ENCODE results near the gene TUBGCP2. TPM values are rescaled to one million over a fixed set of nuclear protein-coding genes. Genes with fewer than 3 reads are reported as not detected.
A peak's percentile ranks its signal among the peaks of the same experiment; 100 is the strongest.

Gene TUBGCP2
- total RNA-seq, 2 experiments from 2014 or later = 52.3 to 58.2 TPM

DNA sequence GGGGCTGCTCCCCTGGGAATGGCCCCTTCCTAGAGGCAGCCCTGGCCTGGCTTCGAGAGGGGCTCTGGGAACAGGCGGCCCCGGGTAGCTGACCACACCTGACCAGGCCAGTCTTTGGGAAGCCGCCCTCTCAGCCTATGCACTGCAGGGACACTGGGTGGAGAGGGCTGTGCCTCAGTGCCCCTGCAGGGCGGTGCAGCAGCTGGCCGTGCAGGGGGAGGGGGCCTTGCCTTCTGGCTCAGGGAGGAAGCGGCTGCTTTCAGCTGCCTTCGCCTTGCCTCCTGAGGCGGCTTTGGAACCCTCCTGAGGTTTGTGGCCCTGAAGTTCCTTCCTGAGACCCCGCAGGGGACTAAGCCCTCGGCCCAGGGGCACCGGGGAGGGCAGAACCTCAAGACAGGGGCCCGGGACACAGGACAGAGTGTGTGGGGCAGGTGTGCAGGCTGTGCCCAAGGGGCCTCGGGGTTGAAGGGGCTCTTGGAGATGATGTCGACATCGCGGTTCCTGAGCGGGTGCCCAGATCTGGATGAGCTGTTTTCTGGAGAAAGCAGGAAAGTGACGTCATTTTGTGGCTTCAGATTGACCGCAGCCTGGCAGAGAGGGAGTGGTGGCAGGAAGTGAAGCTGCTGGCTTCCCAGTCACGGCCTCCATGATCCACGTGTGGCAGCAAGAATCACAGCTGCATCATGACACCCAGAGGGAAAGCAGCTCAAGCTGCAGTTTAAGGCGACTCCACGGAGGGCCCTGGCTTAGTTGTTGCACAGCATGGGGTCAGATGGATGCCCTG lies 49.7 kb downstream of the TUBGCP2 start:
- H3K4me3 Mint-ChIP-seq = peak overlapping the region; percentile 49
- H3K27me3 Mint-ChIP-seq = no peaks in the 10 kb centered on the region
- no peaks in the 10 kb centered on the region for H3K9me3 Mint-ChIP-seq
- peak; percentile 94 for DNase-seq
- ChIA-PET POLR2A (interaction anchor here (0.9 to 11.7 kb wide), 10 partner anchors 14 to 131 kb away, joined by 3 to 113 read pairs (median 5); partner anchors contain the start of gene ADAM8), CTCF (interaction anchor here (1.0 to 3.0 kb wide), 11 partner anchors 11 to 297 kb away, joined by 3 to 16 read pairs (median 6); no protein-coding TSS in a partner anchor)
- H3K4me1 Mint-ChIP-seq = peaks cover 64% of the 10 kb centered on the region
- peaks cover 18% of the 10 kb centered on the region for H3K36me3 Mint-ChIP-seq (ENCODE audit: low read depth)
- H3K27ac Mint-ChIP-seq = peak overlapping the region; percentile 90

DNA sequence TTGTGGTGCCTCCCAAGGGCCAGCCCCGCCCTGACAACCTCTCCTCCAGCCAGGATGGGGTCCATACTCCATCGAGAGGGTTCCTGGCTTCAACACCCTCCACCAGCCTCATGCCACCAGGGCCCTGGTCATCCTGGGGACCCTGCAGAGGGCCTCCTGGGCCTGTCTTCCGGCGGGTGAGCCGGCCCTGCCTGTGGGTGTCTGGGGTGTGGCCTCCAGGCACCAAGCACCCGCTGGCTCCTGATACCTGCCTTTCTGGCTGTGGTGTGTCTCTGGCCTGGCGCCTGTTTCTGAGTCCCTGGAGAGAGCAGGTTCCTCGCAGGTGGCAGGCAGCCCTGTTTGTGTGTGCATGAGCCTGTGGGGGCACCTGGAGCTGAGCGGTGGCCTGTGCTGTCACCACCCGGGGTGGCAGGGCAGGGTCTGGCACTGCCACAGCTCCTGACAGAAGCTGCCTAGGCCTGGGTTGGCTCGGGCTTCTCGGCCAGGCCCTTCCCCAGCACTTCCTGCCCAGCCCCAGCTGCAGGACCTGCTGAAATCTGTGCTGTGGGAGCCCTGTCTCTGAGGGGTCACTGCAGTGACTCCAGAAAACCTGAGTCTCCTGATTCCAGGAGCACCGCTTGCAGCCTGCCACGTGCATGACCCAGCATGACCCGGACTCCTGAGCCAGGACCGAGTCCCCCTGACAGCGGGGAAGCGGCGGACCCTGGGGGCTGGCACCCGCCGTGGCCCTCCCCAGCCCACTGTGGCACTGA lies 50.4 kb downstream of the TUBGCP2 start:
- Mint-ChIP-seq H3K4me1 (peaks cover 57% of the 10 kb centered on the region), H3K27me3 (no peaks in the 10 kb centered on the region), H3K36me3 (ENCODE audit: low read depth) (peaks cover 11% of the 10 kb centered on the region), H3K27ac (peak overlapping the region; percentile 85), H3K4me3 (peak overlapping the region; percentile 36), H3K9me3 (no peaks in the 10 kb centered on the region)
- ChIA-PET CTCF (interaction anchor here (0.6 to 3.0 kb wide), 9 partner anchors 13 to 49 kb away, joined by 3 to 16 read pairs (median 5); no protein-coding TSS in a partner anchor), POLR2A (interaction anchor here (1.0 to 11.7 kb wide), 8 partner anchors 13 to 131 kb away, joined by 3 to 113 read pairs (median 6); partner anchors contain the start of gene ADAM8)
- DNase-seq = peak; percentile 65

DNA sequence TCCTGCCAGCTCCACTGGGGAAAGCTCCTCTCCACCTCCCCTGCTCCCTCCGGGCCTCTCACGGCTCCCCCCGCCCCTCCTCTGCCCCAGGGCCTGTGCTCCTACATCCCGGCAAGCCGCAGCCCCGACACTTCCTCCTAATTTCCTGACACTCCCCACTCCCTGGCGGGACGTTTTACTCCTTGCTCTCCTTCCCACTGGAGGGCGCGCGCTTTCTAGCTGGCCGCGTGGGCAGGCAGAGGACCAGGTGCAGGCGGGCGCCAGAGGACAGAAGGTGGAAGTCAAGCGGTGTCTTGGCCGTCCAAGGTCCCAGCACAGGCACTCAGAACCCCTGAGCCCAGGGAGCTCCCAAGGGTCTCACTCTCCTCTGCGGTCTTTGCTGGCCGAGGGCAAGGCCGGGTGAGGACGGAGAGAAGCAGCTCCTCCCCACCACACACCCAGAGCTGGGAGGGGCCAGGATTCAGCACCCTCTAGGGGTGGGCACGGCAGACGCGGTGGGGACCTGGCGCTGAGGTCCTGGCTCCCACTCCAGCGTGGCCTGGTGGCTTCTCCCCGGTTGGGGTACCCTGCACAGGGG lies 51.1 kb downstream of the TUBGCP2 start:
- Mint-ChIP-seq H3K27ac (peak overlapping the region; percentile 85), H3K36me3 (ENCODE audit: low read depth) (peaks cover 4% of the 10 kb centered on the region), H3K9me3 (no peaks in the 10 kb centered on the region), H3K4me1 (peaks cover 50% of the 10 kb centered on the region), H3K27me3 (no peaks in the 10 kb centered on the region), H3K4me3 (no peak overlapping the region)
- ChIA-PET CTCF (interaction anchor here (0.6 to 3.0 kb wide), 6 partner anchors 13 to 47 kb away, joined by 3 to 16 read pairs (median 4); no protein-coding TSS in a partner anchor), POLR2A (interaction anchor here (1.3 to 11.7 kb wide), 4 partner anchors 18 to 132 kb away, joined by 5 to 113 read pairs (median 35); partner anchors contain the start of gene ADAM8)
- no peak for DNase-seq

DNA sequence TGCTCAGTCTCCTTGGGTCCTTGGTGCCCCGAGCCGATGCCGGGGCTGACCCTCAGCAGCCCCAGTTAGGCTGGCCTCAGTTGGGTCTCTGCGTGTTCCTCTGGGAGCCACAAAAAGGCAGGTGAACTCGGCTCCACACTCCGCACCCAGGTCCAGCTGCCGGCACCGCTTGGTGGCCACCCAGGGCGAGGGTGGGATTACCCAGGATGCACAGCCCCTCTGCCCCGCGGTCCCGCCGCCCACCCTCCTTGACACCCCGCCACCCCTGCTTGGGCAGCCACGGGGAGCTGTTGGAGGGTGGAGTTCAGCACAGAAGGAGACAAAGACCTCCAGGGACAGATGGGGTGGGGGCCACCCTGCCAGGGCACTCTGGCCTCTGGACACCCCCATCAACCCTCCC lies 53.3 kb downstream of the TUBGCP2 start:
- ChIA-PET POLR2A (no interaction called here), CTCF (no interaction called here)
- H3K27ac Mint-ChIP-seq = no peak overlapping the region
- no peaks in the 10 kb centered on the region for H3K9me3 Mint-ChIP-seq
- H3K4me1 Mint-ChIP-seq = peaks cover 35% of the 10 kb centered on the region
- H3K27me3 Mint-ChIP-seq = peaks cover 3% of the 10 kb centered on the region
- no peak for DNase-seq
- no peaks in the 10 kb centered on the region for H3K36me3 Mint-ChIP-seq (ENCODE audit: low read depth)
- H3K4me3 Mint-ChIP-seq = no peak overlapping the region

DNA sequence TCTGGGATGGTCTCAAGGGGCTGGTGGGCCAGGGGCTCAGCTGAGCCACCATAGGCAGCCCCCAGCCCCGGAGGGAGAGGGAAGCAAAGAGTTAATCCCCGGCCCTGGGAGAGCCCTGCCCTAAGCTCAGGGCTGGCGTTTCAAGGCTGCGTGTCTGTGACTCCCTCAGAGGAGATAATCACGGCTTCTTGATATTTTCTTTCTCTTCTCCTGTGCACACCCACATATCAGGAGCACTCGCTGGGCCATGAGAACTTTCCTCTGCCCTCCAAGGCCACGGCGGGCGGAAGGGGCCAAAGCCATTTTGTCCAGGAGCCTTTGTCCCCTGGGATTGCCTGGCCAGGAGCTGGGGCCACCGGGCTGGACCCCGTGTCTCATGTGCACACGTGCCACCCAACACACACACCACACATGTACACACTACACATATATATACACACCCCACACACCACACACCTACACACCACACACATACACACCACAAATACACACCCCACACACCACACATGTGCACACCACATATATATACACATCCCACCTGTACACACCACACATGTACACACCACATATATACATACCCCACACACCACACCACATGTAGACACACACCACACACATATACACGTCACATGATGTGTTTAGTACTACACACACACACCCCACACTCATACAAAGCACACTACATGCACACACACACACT lies 54.1 kb downstream of the TUBGCP2 start:
- DNase-seq = no peak
- Mint-ChIP-seq H3K4me3 (no peak overlapping the region), H3K36me3 (ENCODE audit: low read depth) (no peaks in the 10 kb centered on the region), H3K27me3 (peaks cover 6% of the 10 kb centered on the region), H3K27ac (no peak overlapping the region), H3K9me3 (no peaks in the 10 kb centered on the region), H3K4me1 (peaks cover 27% of the 10 kb centered on the region)
- CTCF ChIA-PET = no interaction called here
- POLR2A ChIA-PET = no interaction called here

DNA sequence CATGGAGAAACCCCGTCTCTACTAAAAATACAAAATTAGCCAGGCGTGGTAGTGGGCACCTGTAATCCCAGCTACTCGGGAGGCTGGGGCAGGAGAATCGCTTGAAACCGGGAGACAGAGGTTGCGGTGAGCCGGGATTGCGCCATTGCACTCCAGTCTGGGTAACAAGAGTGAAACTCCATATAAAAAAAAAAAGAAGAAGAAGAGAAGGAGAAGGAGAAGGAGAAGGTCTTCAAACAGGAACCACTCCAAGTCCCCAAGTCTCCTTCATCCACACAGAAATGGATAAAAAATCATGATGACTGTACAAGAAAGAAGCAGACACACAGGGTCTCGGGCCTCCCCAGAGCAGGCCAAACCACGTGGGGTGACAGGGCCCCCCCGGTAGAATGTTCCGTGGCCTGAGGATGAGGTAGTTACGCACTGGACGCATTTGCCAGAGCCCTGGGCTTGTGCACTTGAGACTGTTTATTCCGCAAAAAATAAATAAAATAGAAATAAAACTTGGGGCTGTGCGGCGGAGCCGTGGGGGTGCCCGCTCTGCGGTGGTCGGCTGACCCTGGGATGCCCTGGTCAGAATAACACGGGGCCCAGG lies 55.2 kb downstream of the TUBGCP2 start:
- Mint-ChIP-seq H3K9me3 (no peaks in the 10 kb centered on the region), H3K4me1 (peaks cover 19% of the 10 kb centered on the region), H3K27me3 (peaks cover 6% of the 10 kb centered on the region), H3K4me3 (no peak overlapping the region), H3K27ac (no peak overlapping the region), H3K36me3 (ENCODE audit: low read depth) (no peaks in the 10 kb centered on the region)
- DNase-seq = no peak
- CTCF ChIA-PET = interaction anchor here (0.7 kb wide), 1 partner anchor 60 kb away, joined by 3 read pairs; no protein-coding TSS in a partner anchor
- POLR2A ChIA-PET = no interaction called here

DNA sequence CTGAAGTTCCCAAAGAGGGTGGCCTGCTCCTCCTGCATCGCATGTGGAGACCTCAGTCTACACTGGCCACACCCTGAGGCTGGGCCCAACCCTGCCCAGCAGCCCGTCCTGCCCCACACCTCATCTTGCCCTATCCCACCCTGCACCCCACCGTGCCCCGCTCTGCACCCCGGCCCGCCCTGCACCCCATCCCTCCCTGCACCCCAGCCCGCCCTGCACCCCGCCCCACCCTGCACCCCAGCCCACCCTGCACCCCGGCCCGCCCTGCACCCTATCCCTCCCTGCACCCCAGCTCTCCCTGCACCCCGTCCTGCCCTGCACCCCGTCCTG lies 56.5 kb downstream of the TUBGCP2 start:
- peaks cover 7% of the 10 kb centered on the region for H3K4me1 Mint-ChIP-seq
- CTCF ChIA-PET = no interaction called here
- peaks cover 6% of the 10 kb centered on the region for H3K27me3 Mint-ChIP-seq
- no peak overlapping the region for H3K4me3 Mint-ChIP-seq
- POLR2A ChIA-PET = no interaction called here
- no peak for DNase-seq
- H3K27ac Mint-ChIP-seq = no peak overlapping the region
- H3K9me3 Mint-ChIP-seq = no peaks in the 10 kb centered on the region
- no peaks in the 10 kb centered on the region for H3K36me3 Mint-ChIP-seq (ENCODE audit: low read depth)

DNA sequence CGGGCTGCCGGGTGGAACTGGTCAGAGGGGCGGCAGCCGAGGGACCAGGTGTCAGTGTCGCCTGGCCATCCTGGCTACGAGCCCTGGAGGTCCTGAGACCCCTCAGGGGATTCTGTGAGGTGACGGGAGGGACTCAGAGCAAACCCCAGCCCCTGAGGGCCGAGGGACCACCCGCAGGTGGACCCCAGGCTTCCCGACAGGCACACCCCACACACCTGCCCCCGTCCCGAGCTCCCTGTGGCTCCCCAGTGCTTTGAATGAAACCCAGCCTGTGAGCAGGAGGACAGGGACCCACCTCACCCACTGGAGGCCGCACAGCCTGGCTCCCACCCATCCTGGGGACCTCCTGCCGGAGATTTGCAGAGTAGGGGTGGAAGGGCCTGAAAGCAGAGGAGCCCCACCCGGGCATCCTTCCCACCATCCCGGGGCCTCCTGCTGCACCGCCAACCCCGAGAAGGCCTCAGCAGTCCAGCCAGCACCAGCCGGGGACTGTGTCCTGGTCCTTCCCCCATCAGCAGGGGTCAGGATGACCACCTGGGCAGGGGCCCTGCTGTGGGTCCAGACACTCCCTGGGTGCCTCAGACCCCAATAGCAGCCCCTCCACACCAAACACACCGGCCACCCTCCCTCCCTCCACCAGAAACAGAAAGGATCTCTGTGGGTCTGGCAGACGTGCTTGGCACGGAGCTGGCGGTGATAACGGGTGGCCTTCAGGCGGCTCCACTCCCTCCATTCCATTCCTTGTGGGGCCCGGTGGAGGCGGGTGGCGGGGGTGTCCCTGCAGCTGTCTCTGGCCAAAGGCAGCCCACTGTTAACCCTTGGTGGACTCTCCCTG lies 57.1 kb downstream of the TUBGCP2 start:
- peaks cover 7% of the 10 kb centered on the region for H3K4me1 Mint-ChIP-seq
- no peaks in the 10 kb centered on the region for H3K36me3 Mint-ChIP-seq (ENCODE audit: low read depth)
- POLR2A ChIA-PET = no interaction called here
- peaks cover 6% of the 10 kb centered on the region for H3K27me3 Mint-ChIP-seq
- no peak for DNase-seq
- CTCF ChIA-PET = no interaction called here
- no peaks in the 10 kb centered on the region for H3K9me3 Mint-ChIP-seq
- H3K27ac Mint-ChIP-seq = no peak overlapping the region
- no peak overlapping the region for H3K4me3 Mint-ChIP-seq

DNA sequence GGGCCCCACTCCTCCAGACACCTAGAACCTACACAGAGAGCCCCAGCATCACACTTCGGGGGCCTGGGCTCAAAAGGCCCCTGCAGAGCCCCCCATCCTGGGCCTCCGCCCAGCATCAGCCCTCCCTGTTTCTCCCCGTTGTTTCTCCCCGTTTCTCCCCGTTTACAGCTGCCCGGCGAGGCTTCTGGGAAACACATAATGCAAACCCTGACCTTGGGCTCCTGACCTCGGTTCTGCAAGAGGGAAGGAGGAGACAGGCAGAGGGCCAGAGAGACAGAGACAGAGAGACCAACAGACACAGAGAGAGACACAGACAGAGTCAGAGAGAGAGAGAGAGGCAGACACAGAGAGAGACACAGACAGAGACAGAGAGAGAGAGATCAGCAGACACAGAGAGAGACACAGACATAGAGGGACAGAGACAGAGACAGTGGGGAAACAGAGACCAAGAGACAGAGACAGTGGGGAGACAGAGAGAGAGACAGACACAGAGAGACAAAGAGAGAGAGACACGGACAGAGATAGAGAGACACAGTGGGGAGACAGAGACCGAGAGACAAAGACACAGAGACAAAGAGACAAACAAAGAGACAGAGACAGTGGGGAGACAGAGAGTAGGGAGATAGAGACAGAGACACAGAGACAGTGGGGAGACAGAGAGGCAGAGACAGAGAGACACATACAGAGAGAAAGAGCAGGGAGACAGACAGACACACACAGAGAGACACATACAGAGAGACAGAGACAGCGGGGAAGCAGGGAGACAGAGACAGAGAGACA lies 58.5 kb downstream of the TUBGCP2 start:
- ChIA-PET POLR2A (no interaction called here), CTCF (no interaction called here)
- no peak overlapping the region for H3K27ac Mint-ChIP-seq
- peaks cover 6% of the 10 kb centered on the region for H3K4me1 Mint-ChIP-seq
- H3K9me3 Mint-ChIP-seq = no peaks in the 10 kb centered on the region
- no peak overlapping the region for H3K4me3 Mint-ChIP-seq
- no peaks in the 10 kb centered on the region for H3K36me3 Mint-ChIP-seq (ENCODE audit: low read depth)
- no peak for DNase-seq
- H3K27me3 Mint-ChIP-seq = peaks cover 6% of the 10 kb centered on the region

DNA sequence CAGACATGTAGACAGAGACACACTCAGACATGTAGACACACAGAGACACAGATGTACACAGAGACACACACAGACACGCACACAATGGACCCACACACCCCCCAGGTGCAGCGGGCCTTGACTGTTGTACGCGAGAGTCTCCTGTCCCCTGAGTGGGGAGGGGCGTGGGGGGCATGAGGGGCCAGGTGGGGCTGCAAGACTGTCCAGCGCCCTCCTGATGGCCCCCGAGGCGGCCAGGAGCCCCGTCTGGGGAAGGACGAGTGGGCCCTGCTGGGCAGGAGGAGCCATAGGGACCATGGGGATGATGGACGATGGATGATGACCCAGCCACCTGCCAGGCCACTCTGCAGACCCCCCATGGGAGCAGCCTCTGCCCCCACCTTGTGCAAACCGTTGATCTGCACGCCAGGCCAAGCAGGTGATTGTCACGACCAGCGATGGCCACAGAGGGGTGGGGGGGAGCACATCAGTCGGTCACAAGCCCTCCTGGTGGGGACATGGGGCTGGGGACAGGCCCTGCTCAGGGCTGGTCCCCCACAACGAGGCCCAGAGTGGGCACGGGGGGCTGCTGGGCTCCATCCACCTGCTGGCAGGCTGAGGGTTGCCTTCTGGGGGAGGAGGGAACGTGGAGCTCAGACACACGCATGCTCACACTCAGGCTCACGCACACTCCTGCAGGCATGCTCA lies 59.4 kb downstream of the TUBGCP2 start:
- ChIA-PET CTCF (no interaction called here), POLR2A (no interaction called here)
- Mint-ChIP-seq H3K36me3 (ENCODE audit: low read depth) (no peaks in the 10 kb centered on the region), H3K4me3 (no peak overlapping the region), H3K27ac (no peak overlapping the region), H3K9me3 (no peaks in the 10 kb centered on the region), H3K4me1 (peaks cover 6% of the 10 kb centered on the region), H3K27me3 (peaks cover 6% of the 10 kb centered on the region)
- DNase-seq = no peak

DNA sequence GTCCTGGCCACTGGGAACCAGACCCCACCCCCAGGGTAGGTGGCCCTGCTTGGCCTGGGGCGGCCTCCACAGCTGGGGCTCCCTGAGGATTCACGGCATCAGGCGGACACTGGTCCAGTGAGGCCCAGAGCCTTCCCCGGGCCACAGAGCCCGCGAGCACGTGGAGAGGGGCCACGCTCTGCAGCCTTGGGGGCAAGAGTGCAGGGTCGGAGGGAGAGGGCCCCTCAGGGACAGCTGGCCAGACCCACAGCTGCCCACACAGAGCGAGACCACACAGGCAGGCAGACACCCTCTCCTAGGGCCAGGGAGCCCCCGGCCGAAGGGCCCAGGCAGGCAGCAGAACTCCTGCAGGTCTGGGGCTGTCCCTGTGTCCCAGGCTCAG lies 60.3 kb downstream of the TUBGCP2 start:
- H3K36me3 Mint-ChIP-seq (ENCODE audit: low read depth) = no peaks in the 10 kb centered on the region
- ChIA-PET POLR2A (no interaction called here), CTCF (interaction anchor here (0.8 kb wide), 1 partner anchor 11 kb away, joined by 3 read pairs; no protein-coding TSS in a partner anchor)
- H3K4me3 Mint-ChIP-seq = no peak overlapping the region
- H3K27ac Mint-ChIP-seq = no peak overlapping the region
- no peaks in the 10 kb centered on the region for H3K9me3 Mint-ChIP-seq
- no peak for DNase-seq
- peaks cover 6% of the 10 kb centered on the region for H3K4me1 Mint-ChIP-seq
- peaks cover 6% of the 10 kb centered on the region for H3K27me3 Mint-ChIP-seq
